Ramos (cell line): Measurements from ENCODE around the gene DLEC1.

Experiments
- in situ Hi-C: fragments of 300-500 bp; cut with MboI; formaldehyde crosslinking; loops from one replicate; pipeline ENCODE4 v1.14.3; 2022; ENCODE audit warnings: low sequenced_read_pairs; ENCODE audit not compliant: unreplicated experiment

The DLEC1 gene

GRCh38 chr3:38167591-38167990, 128.6 kb downstream of the DLEC1 start:
- in situ Hi-C loops: no loop called here

GRCh38 chr3:38168151-38169026, 129.4 kb downstream of the DLEC1 start:
- in situ Hi-C loops: no loop called here

- in situ Hi-C loops: no loop called here
Observed at GRCh38 chr3:38169027-38169317, 130.0 kb downstream of the DLEC1 start.

- in situ Hi-C loops: no loop called here
Observed at GRCh38 chr3:38170722-38171121, 131.7 kb downstream of the DLEC1 start.

GRCh38 chr3:38171622-38172021, 132.6 kb downstream of the DLEC1 start:
- in situ Hi-C loops: no loop called here
